Hepatocyte (in vitro differentiated cells): ENCODE measurements around the gene NAV2.

Source experiments
- CTCF ChIP-seq: fragments of 200-600 bp; sonication (generic); IDR thresholded peaks from 2 replicates; pipeline ENCODE4 v1.5.1; 2016; ENCODE audit warnings: antibody characterized with exemption, mild to moderate bottlenecking; ENCODE audit not compliant: poor library complexity
- EZH2 ChIP-seq: fragments of 200-600 bp; sonication (generic); IDR thresholded peaks from 2 replicates; pipeline ENCODE4 v1.6.1; 2016; ENCODE audit warnings: antibody characterized with exemption, mild to moderate bottlenecking, borderline replicate concordance
- EZH2phosphoT487 ChIP-seq: fragments of 200-600 bp; sonication (generic); IDR thresholded peaks from one replicate; pipeline ENCODE4 v1.6.1; 2018; ENCODE audit warnings: antibody characterized with exemption, mild to moderate bottlenecking, low read depth, moderate library complexity; ENCODE audit not compliant: unreplicated experiment, severe bottlenecking

GRCh38 chr11:19933132-19933735 lies 220.6 kb downstream of the NAV2 start:
- TF ChIP-seq CTCF (no peak), EZH2phosphoT487 (no peak), EZH2 (no peak)
